ENCODE data around the gene TIMM9. TPM values are rescaled to one million over a fixed set of nuclear protein-coding genes. Genes with fewer than 3 reads are reported as not detected.
"Not testable (repeated sequence)": the region's sequence is repeated elsewhere in the genome, so short reads cannot be mapped to it uniquely, and the experiment has no call there.

TIMM9 gene
- total and polyA plus RNA-seq, 3 donors from 2014 or later, result 33.8 to 56.9 (median 37.0) TPM

GRCh38 chr14:58426670-58427280 is 556 bp downstream of the TIMM9 start:
- H3K27me3 ChIP-seq, result no peaks in the 10 kb centered on the region
- H3K27ac ChIP-seq, result peak overlapping the region; percentile 87 to 97
- peak; percentile 74 for DNase-seq
- H3K4me3 ChIP-seq, result peak overlapping the region; percentile 80 to 93
- H3K9me3 ChIP-seq, result no peaks in the 10 kb centered on the region
- WGBS, 2 donors, result 0% methylated on average over 35 of the region's 35 CpGs
- intact Hi-C loops (cut with DNase I; ENCODE audit: low total_unique reads), result no loop called here
- H3K4me1 ChIP-seq, result peaks cover 14% of the 10 kb centered on the region
- TF ChIP-seq CTCF (IDR thresholded peaks at IDR 0.05) (no peak), POLR2A (IDR thresholded peaks at IDR 0.05) (no peak)
- no peaks in the 10 kb centered on the region for H3K36me3 ChIP-seq (ENCODE audit: low read depth, missing control alignments)

GRCh38 chr14:58416934-58417333 is 10.4 kb downstream of the TIMM9 start:
- H3K27ac ChIP-seq; H3K9me3 ChIP-seq; H3K4me3 ChIP-seq; intact Hi-C loops (cut with DNase I; ENCODE audit: low total_unique reads); H3K36me3 ChIP-seq (ENCODE audit: low read depth, missing control alignments); H3K4me1 ChIP-seq; DNase-seq; H3K27me3 ChIP-seq: not testable (repeated sequence)
- 100% methylated on average over 1 of the region's 1 CpG for WGBS, 2 donors

- Histone ChIP-seq H3K4me1 (no peaks in the 10 kb centered on the region), H3K27ac (no peak overlapping the region), H3K36me3 (ENCODE audit: low read depth, missing control alignments) (no peaks in the 10 kb centered on the region), H3K9me3 (no peaks in the 10 kb centered on the region), H3K27me3 (no peaks in the 10 kb centered on the region), H3K4me3 (no peak overlapping the region)
- intact Hi-C loops (cut with DNase I; ENCODE audit: low total_unique reads), result no loop called here
- DNase-seq, result no peak
- WGBS, 2 donors, result 95 to 97% methylated on average over 10 of the region's 10 CpGs
- TF ChIP-seq POLR2A (IDR thresholded peaks at IDR 0.05) (no peak), CTCF (IDR thresholded peaks at IDR 0.05) (no peak)
Measured at GRCh38 chr14:58415636-58416547, 11.4 kb downstream of the TIMM9 start.

- Histone ChIP-seq H3K27me3 (no peaks in the 10 kb centered on the region), H3K27ac (no peak overlapping the region), H3K36me3 (ENCODE audit: low read depth, missing control alignments) (no peaks in the 10 kb centered on the region), H3K9me3 (no peaks in the 10 kb centered on the region), H3K4me1 (no peaks in the 10 kb centered on the region), H3K4me3 (no peak overlapping the region)
- WGBS, 2 donors, result 92 to 100% methylated on average over 1 of the region's 1 CpG
- TF ChIP-seq CTCF (IDR thresholded peaks at IDR 0.05), result no peak
- no peak for TF ChIP-seq POLR2A (IDR thresholded peaks at IDR 0.05)
- DNase-seq, result no peak
- intact Hi-C loops (cut with DNase I; ENCODE audit: low total_unique reads), result no loop called here
Measured at GRCh38 chr14:58414845-58415244, 12.5 kb downstream of the TIMM9 start.

GRCh38 chr14:58408681-58409215 is 18.6 kb downstream of the TIMM9 start:
- TF ChIP-seq POLR2A (IDR thresholded peaks at IDR 0.05), result no peak
- 67 to 68% methylated on average over 3 of the region's 3 CpGs for WGBS, 2 donors
- intact Hi-C loops (cut with DNase I; ENCODE audit: low total_unique reads), result no loop called here
- peaks cover 4% of the 10 kb centered on the region for H3K4me1 ChIP-seq
- DNase-seq, result no peak
- H3K27me3 ChIP-seq, result no peaks in the 10 kb centered on the region
- no peak overlapping the region for H3K4me3 ChIP-seq
- no peak overlapping the region for H3K27ac ChIP-seq
- no peaks in the 10 kb centered on the region for H3K9me3 ChIP-seq
- H3K36me3 ChIP-seq (ENCODE audit: low read depth, missing control alignments), result no peaks in the 10 kb centered on the region

Data from testis (tissue), 3 donors.